Psoas muscle (tissue), 8 donors: Measurements from ENCODE around the gene NT5C2. TPM values are rescaled to one million over a fixed set of nuclear protein-coding genes. Genes with fewer than 3 reads are reported as not detected.
A peak's percentile ranks its signal among the peaks of the same experiment; 100 is the strongest.

Source experiments
- ATAC-seq, 4 donors: fragments of 200-7000 bp; cut with Tn5 transposase; one replicate each; pipeline ENCODE4 v1.9.1; 2020; ENCODE audit warnings: moderate library complexity in 3 of 4, mild to moderate bottlenecking in 2 of 4
- DNase-seq, 2 donors: peaks; one replicate each; pipeline ENCODE4 v3.0.0-alpha.2; 2020
- H3K27ac ChIP-seq: fragments of 200-600 bp; one replicate; pipeline ENCODE4 v1.8.0; 2022
- H3K27me3 ChIP-seq, 3 donors: fragments of 200-600 bp in 1 of 3; one replicate each; pipeline versions ENCODE4 v1.6.1 to v1.8.0; 2013 to 2022; ENCODE audit warnings: low read length in 2 of 3, mild to moderate bottlenecking in 2 of 3, moderate library complexity in 1 of 3; ENCODE audit not compliant: insufficient read depth in 3 of 3
- H3K36me3 ChIP-seq, 2 donors: fragments of 200-600 bp in 1 of 2; one replicate each; pipeline versions ENCODE4 v1.6.1 to v1.8.0; 2013 to 2022; ENCODE audit warnings: low read depth in 1 of 2, mild to moderate bottlenecking in 1 of 2, moderate library complexity in 1 of 2; ENCODE audit not compliant: insufficient read depth in 1 of 2
- H3K4me1 ChIP-seq: fragments of 200-600 bp; one replicate; pipeline ENCODE4 v1.8.0; 2022
- H3K4me3 ChIP-seq: fragments of 200-600 bp; one replicate; pipeline ENCODE4 v1.8.0; 2022; ENCODE audit warnings: mild to moderate bottlenecking
- H3K9me3 ChIP-seq: fragments of 200-600 bp; one replicate; pipeline ENCODE4 v1.8.0; 2022
- CTCF ChIP-seq: fragments of 200-600 bp; IDR thresholded peaks from one replicate; pipeline ENCODE4 v1.8.0; 2022; ENCODE audit warnings: antibody characterized with exemption
- WGBS, 3 donors: extraction: QIAGEN DNeasy Blood & Tissue Kit; methylation state at CpG; one replicate each; pipeline versions ENCODE4 v1.1.6 to v1.1.7; 2013; 5-methylcytosine and 5-hydroxymethylcytosine counted together
- intact Hi-C, 2 donors: fragments of 100-400 bp; cut with DNase I; formaldehyde crosslinking; loops; one replicate each; pipeline versions ENCODE4 v1.11.0 to v1.14.2; 2022
- polyA plus RNA-seq, 3 donors: library from polyadenylated mRNA; stranded (reverse); fragments of 200-250 nt; gene quantifications; one replicate each; pipeline ENCODE4 v1.2.3, GENCODE V29; 2013
- total RNA-seq, 4 donors: library from RNA; stranded (reverse); fragmentation: NEBNext Ultra II Directional in 2 of 4; extraction: Animal tissue kit (Norgen Biotek cat#: 25700) in 2 of 4; gene quantifications; one replicate each; pipeline versions ENCODE4 v1.2.1 to v1.2.4, GENCODE V29; 2021 to 2023
- donor health status: healthy with polysubstance abuse.
- donor health status: DM: no; HTN: no; CAD: no; lungs with moderate emphysema.
- donor health status: Bipolar disorder and iron deficiency.
- donor health status: healthy.
- donor health status: DM: yes; HTN: yes; CAD: no.
- donor health status: DM: no; HTN: no; CAD: no.
- donor health status: DM: no; HTN: no; CAD: no.
- donor health status: DM: yes; HTN: yes; CAD: no.

The NT5C2 gene
- total and polyA plus RNA-seq, 7 donors: 17.8 to 94.6 (median 64.5) TPM

GRCh38 chr10:103054621-103055020 is 138.5 kb downstream of the NT5C2 start:
- WGBS, 3 donors: 70 to 75% (median 71%) methylated on average over 3 of the region's 3 CpGs
- intact Hi-C loops: no loop called here
- TF ChIP-seq CTCF: no peak
- peaks cover 0 to 11% of the 10 kb centered on the region in 2 donors for H3K36me3 ChIP-seq
- H3K4me3 ChIP-seq: no peak overlapping the region
- no peak for ATAC-seq
- DNase-seq: no peak
- no peak overlapping the region for H3K27ac ChIP-seq
- no peaks in the 10 kb centered on the region for H3K4me1 ChIP-seq
- H3K27me3 ChIP-seq: no peaks in the 10 kb centered on the region
- H3K9me3 ChIP-seq: no peaks in the 10 kb centered on the region

DNA sequence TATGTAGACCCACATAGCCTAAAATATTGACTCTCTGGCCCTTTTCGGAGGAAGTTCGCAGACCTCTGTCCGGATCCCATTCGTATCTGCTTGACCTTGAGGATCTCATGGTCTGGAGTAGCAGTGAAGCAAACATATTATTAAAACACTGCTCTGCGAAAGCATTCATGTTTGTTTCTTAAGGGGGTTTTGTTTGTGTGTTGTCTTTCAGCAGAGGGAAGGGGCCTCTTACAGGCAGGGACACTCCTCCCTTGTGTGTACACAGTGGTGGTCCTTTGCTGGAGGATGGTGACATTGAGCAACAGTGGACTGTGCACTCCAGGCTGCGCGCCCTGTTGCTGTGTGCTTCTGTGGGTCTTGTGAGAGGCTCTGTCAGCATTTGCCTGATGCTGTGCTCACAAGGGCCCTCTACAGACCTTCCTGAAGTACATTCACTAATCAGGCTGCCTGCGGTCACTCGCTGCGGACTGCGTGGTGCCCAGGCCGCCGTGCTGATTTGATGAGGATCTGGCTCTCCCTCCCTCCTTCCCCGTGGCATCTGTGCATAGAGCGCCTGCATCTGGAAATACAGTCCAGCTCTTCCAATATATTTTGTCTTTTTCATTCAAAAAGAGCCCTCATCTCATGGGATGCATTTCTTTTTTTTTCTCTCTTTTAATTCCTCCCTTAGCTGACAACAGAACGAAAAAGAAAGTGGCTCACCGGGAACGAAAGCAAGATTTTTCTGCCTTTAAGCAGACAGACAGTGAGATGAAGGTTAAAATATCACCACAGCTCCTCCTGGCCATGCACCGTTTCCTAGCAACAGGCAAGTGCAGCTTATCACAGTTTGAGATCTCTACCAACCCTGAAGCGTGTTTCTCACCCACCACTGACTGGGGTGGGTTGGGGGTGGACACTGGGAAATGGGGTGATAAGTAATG is 139.2 kb downstream of the NT5C2 start:
- 56 to 69% (median 63%) methylated on average over 20 of the region's 20 CpGs for WGBS, 3 donors
- Histone ChIP-seq H3K27ac (peak overlapping the region; percentile 15), H3K27me3 (no peaks in the 10 kb centered on the region), H3K9me3 (no peaks in the 10 kb centered on the region), H3K36me3 (peaks cover 0 to 11% of the 10 kb centered on the region in 2 donors), H3K4me1 (no peaks in the 10 kb centered on the region), H3K4me3 (peak overlapping the region; percentile 42)
- DNase-seq (peak; percentile 55 to 60), ATAC-seq (peak in 3 of 4 donors; percentile 34 to 59 (median 43))
- intact Hi-C loops: no loop called here
- no peak for TF ChIP-seq CTCF

DNA sequence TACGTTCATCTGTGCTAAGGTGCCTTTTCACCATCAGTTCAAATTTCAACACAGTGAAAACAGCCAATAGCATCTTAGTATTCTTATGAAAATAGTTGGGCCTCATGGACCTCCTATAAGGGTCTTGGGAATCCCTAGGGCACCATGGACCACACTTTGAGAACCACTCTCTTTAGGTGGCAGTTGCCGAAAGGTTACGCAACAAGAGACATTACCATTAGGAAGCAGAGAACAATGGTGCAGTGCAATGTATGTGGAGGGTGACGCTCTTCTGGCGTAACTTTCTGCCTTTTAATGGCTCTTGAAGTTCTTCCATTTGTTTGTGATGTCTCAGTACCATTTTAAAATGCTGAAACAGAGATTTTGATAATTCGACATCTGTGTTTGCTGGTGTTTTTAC is 143.8 kb downstream of the NT5C2 start:
- no peaks in the 10 kb centered on the region for H3K36me3 ChIP-seq
- ATAC-seq (no peak), DNase-seq (no peak)
- H3K9me3 ChIP-seq: no peaks in the 10 kb centered on the region
- peaks cover 3% of the 10 kb centered on the region for H3K4me1 ChIP-seq
- WGBS, 3 donors: 95 to 97% (median 97%) methylated on average over 6 of the region's 6 CpGs
- H3K4me3 ChIP-seq: no peak overlapping the region
- no peaks in the 10 kb centered on the region for H3K27me3 ChIP-seq
- no peak for TF ChIP-seq CTCF
- no peak overlapping the region for H3K27ac ChIP-seq
- intact Hi-C loops: no loop called here

GRCh38 chr10:103047381-103047780 is 145.7 kb downstream of the NT5C2 start:
- H3K36me3 ChIP-seq: no peaks in the 10 kb centered on the region
- peaks cover 3% of the 10 kb centered on the region for H3K4me1 ChIP-seq
- 93 to 95% (median 94%) methylated on average over 3 of the region's 3 CpGs for WGBS, 3 donors
- intact Hi-C loops: no loop called here
- H3K4me3 ChIP-seq: no peak overlapping the region
- H3K9me3 ChIP-seq: no peaks in the 10 kb centered on the region
- no peaks in the 10 kb centered on the region for H3K27me3 ChIP-seq
- no peak overlapping the region for H3K27ac ChIP-seq
- no peak for TF ChIP-seq CTCF
- no peak for ATAC-seq
- DNase-seq: no peak
